ENCODE results near the gene ARL10.

The ARL10 gene

GRCh38 chr5:176413709-176414191, 48.5 kb downstream of the ARL10 start:
- no peak overlapping the region for H3K4me3 ChIP-seq (ENCODE audit: low read depth, low read length)

GRCh38 chr5:176414704-176415103, 49.4 kb downstream of the ARL10 start:
- TF ChIP-seq, protein P1, sequence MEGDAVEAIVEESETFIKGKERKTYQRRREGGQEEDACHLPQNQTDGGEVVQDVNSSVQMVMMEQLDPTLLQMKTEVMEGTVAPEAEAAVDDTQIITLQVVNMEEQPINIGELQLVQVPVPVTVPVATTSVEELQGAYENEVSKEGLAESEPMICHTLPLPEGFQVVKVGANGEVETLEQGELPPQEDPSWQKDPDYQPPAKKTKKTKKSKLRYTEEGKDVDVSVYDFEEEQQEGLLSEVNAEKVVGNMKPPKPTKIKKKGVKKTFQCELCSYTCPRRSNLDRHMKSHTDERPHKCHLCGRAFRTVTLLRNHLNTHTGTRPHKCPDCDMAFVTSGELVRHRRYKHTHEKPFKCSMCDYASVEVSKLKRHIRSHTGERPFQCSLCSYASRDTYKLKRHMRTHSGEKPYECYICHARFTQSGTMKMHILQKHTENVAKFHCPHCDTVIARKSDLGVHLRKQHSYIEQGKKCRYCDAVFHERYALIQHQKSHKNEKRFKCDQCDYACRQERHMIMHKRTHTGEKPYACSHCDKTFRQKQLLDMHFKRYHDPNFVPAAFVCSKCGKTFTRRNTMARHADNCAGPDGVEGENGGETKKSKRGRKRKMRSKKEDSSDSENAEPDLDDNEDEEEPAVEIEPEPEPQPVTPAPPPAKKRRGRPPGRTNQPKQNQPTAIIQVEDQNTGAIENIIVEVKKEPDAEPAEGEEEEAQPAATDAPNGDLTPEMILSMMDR (IDR thresholded peaks at IDR 0.05; ENCODE audit: borderline replicate concordance, insufficient read depth, low read depth, low read length): no peak
- no peak overlapping the region for H3K4me3 ChIP-seq (ENCODE audit: low read depth, low read length)

More at GRCh38 chr5:176413709-176414191, 48.5 kb downstream of the ARL10 start:
- TF ChIP-seq, protein P1 (IDR thresholded peaks at IDR 0.05; ENCODE audit: borderline replicate concordance, insufficient read depth, low read depth, low read length): no peak

- peak overlapping the region; percentile 87 for H3K4me3 ChIP-seq (ENCODE audit: low read depth, low read length)
- TF ChIP-seq, protein P1 (IDR thresholded peaks at IDR 0.05; ENCODE audit: borderline replicate concordance, insufficient read depth, low read depth, low read length): no peak
These were observed 50.1 kb downstream of the ARL10 start for GRCh38 chr5:176415240-176415951.

- H3K4me3 ChIP-seq (ENCODE audit: low read depth, low read length): peak within 1 kb of the TSS; percentile 87
- TF ChIP-seq, protein P1 (IDR thresholded peaks at IDR 0.05; ENCODE audit: borderline replicate concordance, insufficient read depth, low read depth, low read length): peak; percentile 89
These were observed 51.0 kb downstream of the ARL10 start, which contains the start of gene CLTB for GRCh38 chr5:176415952-176416924. TSS of gene CLTB (minus strand) at chr5:176416539. CDS start at chr5:176416363, 176 bp downstream.

DNA sequence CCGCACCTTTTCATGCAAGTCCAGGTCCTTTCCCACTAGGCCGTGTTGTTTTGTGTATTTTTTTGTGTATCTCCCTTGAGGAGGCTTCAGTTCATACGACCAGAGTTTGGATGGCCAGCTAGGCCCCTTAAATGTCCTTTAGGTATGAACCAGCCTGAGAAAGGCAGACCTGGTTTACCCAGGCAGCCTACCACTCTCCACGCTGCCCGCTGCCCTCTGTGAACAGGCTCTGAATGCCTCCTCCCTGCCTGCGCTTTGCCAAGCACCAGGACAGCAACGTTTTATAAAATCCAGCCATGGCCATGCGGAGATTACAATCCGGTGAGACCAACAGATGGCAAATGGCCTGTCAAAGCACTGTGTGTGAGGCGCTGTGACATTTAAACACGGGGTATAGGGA, 51.7 kb downstream of the ARL10 start:
- TF ChIP-seq, protein P1 (IDR thresholded peaks at IDR 0.05; ENCODE audit: borderline replicate concordance, insufficient read depth, low read depth, low read length): no peak
- peak overlapping the region; percentile 87 for H3K4me3 ChIP-seq (ENCODE audit: low read depth, low read length)

GRCh38 chr5:176418251-176418650, 53.0 kb downstream of the ARL10 start:
- TF ChIP-seq, protein P1 (IDR thresholded peaks at IDR 0.05; ENCODE audit: borderline replicate concordance, insufficient read depth, low read depth, low read length): no peak
- no peak overlapping the region for H3K4me3 ChIP-seq (ENCODE audit: low read depth, low read length)

Measured in GM12875 (cell line).